ENCODE results near the gene ZNF609. TPM values are rescaled to one million over a fixed set of nuclear protein-coding genes. Genes with fewer than 3 reads are reported as not detected.

Gene ZNF609
- total RNA-seq, 1 experiment from 2014 or later = 31.0 TPM

GRCh38 chr15:64642875-64643274 is 182.5 kb downstream of the ZNF609 start:
- Histone ChIP-seq H3K27ac (ENCODE audit: low read depth, low read length) (no peak overlapping the region), H2AFZ (ENCODE audit: low read depth, low read length, poor library complexity, severe bottlenecking) (no peak overlapping the region), H3K9me2 (ENCODE audit: insufficient read depth) (no peaks in the 10 kb centered on the region), H3K9me3 (ENCODE audit: control insufficient read depth in 1 of 2, insufficient read depth in 1 of 2, low read depth in 1 of 2, low read length in 2 of 2) (no peaks in the 10 kb centered on the region), H4K20me1 (ENCODE audit: insufficient read depth) (no peaks in the 10 kb centered on the region; the same call in 1 of the 2 replicates), H3K9ac (ENCODE audit: low read length) (no peak overlapping the region), H3K4me2 (ENCODE audit: low read length) (no peak overlapping the region), H3K27me3 (ENCODE audit: insufficient read depth, low read length) (no peaks in the 10 kb centered on the region), H3K4me1 (ENCODE audit: control insufficient read depth in 1 of 2, insufficient read depth in 2 of 2, low read length in 2 of 2) (peaks cover 0 to 9% of the 10 kb centered on the region in 2 experiments; a peak in 1 of 4 replicates), H3K4me3 (replicated peaks in 1 of 2; ENCODE audit: low read depth in 1 of 2, low read length in 2 of 2) (no peak overlapping the region), H3K79me2 (ENCODE audit: insufficient read depth, low read length) (peaks cover 4% of the 10 kb centered on the region; the same call in 1 of the 2 replicates), H3K36me3 (ENCODE audit: control insufficient read depth in 1 of 2, insufficient read depth in 2 of 2, low read length in 2 of 2) (no peaks in the 10 kb centered on the region)
- BruUV-seq (replicated peaks) = no TSS peak
- intact Hi-C loops (cut with micrococcal nuclease) = no loop called here
- POLR2A ChIA-PET = no interaction called here
- TF ChIP-seq ZFX (IDR thresholded peaks at IDR 0.05) (no peak), SP1 (IDR thresholded peaks at IDR 0.05; ENCODE audit: low read depth) (no peak), ELF1 (IDR thresholded peaks at IDR 0.05; ENCODE audit: borderline replicate concordance, low read depth) (no peak), JUND (IDR thresholded peaks at IDR 0.05) (no peak), EZH2phosphoT487 (IDR thresholded peaks at IDR 0.05; ENCODE audit: borderline replicate concordance) (no peak), MAX (IDR thresholded peaks at IDR 0.05) (no peak), YY1 (IDR thresholded peaks at IDR 0.05; ENCODE audit: extremely low read depth, insufficient replicate concordance, low read depth, low read length) (no peak), EZH2 (IDR thresholded peaks at IDR 0.05) (no peak), TCF7L2 (IDR thresholded peaks at IDR 0.05; ENCODE audit: borderline replicate concordance, extremely low read depth, insufficient read depth, insufficient read length) (no peak), SRF (IDR thresholded peaks at IDR 0.05; ENCODE audit: low read depth) (no peak), REST (IDR thresholded peaks at IDR 0.05; ENCODE audit: low read depth) (no peak)
- TF ChIP-seq, protein P1, sequence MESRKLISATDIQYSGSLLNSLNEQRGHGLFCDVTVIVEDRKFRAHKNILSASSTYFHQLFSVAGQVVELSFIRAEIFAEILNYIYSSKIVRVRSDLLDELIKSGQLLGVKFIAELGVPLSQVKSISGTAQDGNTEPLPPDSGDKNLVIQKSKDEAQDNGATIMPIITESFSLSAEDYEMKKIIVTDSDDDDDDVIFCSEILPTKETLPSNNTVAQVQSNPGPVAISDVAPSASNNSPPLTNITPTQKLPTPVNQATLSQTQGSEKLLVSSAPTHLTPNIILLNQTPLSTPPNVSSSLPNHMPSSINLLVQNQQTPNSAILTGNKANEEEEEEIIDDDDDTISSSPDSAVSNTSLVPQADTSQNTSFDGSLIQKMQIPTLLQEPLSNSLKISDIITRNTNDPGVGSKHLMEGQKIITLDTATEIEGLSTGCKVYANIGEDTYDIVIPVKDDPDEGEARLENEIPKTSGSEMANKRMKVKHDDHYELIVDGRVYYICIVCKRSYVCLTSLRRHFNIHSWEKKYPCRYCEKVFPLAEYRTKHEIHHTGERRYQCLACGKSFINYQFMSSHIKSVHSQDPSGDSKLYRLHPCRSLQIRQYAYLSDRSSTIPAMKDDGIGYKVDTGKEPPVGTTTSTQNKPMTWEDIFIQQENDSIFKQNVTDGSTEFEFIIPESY (IDR thresholded peaks at IDR 0.05; ENCODE audit: extremely low read depth, insufficient replicate concordance, low read length) = no peak
- DNase-seq (ENCODE audit: low read depth, low spot score) = no peak
- ATAC-seq = no peak
- CTCF ChIA-PET = interaction anchor here (2.4 kb wide), 1 partner anchor 11 kb away, joined by 8 read pairs; no protein-coding TSS in a partner anchor
- RAD21 ChIA-PET (ENCODE audit: low non-redundant PET in 1 of 2, low total read pairs in 2 of 2, uncharacterized antibody in 2 of 2, unreplicated experiment in 2 of 2) = no interaction called here
